Choroid plexus epithelial cell (primary cell): ENCODE measurements around the gene ODAD4.

ENCODE experiments used
- DNase-seq: peaks from one replicate; pipeline ENCODE4 v3.0.0-alpha.2; 2010; ENCODE audit warnings: low read depth
- H3K4me3 ChIP-seq: 2 replicates; pipeline ENCODE4 v1.5.1; 2011; ENCODE audit warnings: low read depth, mild to moderate bottlenecking, control low read depth, low read length, moderate library complexity
- TF ChIP-seq, protein P1 (sequence below): conservative IDR thresholded peaks from 2 replicates; pipeline ENCODE4 v1.5.1; 2011; ENCODE audit warnings: low read depth, mild to moderate bottlenecking, control low read depth, inconsistent platforms, low read length, moderate library complexity

ODAD4 gene

GRCh38 chr17:41913798-41914197 lies 16.6 kb upstream of the ODAD4 start:
- no peak overlapping the region for H3K4me3 ChIP-seq
- TF ChIP-seq, protein P1, sequence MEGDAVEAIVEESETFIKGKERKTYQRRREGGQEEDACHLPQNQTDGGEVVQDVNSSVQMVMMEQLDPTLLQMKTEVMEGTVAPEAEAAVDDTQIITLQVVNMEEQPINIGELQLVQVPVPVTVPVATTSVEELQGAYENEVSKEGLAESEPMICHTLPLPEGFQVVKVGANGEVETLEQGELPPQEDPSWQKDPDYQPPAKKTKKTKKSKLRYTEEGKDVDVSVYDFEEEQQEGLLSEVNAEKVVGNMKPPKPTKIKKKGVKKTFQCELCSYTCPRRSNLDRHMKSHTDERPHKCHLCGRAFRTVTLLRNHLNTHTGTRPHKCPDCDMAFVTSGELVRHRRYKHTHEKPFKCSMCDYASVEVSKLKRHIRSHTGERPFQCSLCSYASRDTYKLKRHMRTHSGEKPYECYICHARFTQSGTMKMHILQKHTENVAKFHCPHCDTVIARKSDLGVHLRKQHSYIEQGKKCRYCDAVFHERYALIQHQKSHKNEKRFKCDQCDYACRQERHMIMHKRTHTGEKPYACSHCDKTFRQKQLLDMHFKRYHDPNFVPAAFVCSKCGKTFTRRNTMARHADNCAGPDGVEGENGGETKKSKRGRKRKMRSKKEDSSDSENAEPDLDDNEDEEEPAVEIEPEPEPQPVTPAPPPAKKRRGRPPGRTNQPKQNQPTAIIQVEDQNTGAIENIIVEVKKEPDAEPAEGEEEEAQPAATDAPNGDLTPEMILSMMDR, result no peak

GRCh38 chr17:41914358-41914766 lies 16.1 kb upstream of the ODAD4 start:
- TF ChIP-seq, protein P1, result no peak
- no peak overlapping the region for H3K4me3 ChIP-seq
- peak; percentile 65 for DNase-seq

More at GRCh38 chr17:41913798-41914197, 16.6 kb upstream of the ODAD4 start:
- no peak for DNase-seq

GRCh38 chr17:41915020-41915419 lies 15.4 kb upstream of the ODAD4 start:
- no peak overlapping the region for H3K4me3 ChIP-seq

DNA sequence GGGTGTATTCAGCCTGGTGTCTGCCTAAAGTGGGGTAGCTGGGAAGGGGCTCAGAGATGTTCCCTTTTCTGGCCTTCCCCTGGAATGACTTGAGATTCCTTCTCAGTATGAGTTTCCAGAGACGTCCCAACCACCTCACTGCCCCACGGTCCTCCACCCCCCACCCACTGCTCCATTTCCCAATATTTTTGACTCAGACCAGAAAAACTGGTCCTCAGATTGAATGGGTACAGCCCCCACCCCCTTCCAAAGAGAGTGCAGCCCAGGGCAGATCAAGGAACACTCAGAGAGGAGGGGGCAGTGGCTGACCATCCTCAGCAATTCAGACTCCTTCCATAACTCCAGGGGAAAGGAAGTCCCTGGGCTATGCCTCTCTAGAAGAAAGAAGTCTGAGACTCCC lies 14.9 kb upstream of the ODAD4 start:
- TF ChIP-seq, protein P1, result no peak
- DNase-seq, result no peak
- H3K4me3 ChIP-seq, result no peak overlapping the region

More at GRCh38 chr17:41915020-41915419, 15.4 kb upstream of the ODAD4 start:
- no peak for DNase-seq
- TF ChIP-seq, protein P1, result no peak

DNA sequence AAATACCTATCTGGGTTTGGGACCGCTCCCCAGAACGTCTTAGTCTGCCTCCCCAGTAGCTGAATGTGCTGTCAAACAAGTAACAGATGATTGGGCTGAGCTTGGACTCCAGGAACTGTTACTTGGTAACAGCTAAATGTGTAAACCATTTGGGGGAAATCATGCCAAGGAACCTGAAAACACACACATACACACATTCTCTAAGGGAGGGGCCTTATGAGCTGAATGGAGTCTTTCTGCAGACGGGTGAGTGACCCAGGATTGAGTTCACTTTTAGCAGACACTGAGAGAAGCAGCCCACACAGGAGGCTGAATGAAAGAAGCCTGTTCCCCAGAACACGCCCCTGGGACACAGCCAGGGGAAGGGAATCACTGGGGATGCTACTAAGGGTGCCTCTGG lies 13.2 kb upstream of the ODAD4 start:
- peak overlapping the region; percentile 95 for H3K4me3 ChIP-seq
- peak; percentile 66 for DNase-seq

DNA sequence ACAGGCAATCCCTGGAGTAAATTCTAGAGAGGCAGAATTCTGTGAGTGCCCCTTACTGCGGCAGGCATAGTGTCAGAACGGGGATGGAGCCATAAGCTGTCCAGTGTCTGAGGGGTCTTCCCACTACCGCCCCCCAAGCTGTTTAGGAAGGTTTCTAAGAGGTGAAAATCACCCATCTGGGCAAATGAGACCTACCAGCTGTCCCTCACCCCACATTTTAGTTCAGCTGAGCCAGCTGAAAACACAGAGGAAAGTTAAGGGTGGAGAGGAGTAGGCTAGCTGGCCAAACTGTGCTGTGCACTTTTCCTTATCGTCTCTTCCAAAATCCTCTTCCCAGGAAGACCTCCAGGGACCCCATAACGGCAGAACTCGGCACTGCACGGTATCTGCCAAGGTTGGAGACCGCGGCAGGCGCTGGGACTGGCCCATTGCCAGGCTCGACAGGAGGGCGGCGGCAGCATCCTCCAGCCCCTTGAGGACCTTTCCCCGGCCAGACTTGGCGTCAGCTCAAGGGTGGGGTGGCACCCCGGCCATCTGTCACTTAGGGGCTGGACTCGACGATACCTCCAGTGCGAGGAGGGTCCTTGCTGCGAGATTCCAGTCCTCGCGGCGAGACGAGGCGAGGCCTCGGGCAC lies 12.6 kb upstream of the ODAD4 start:
- DNase-seq, result no peak
- H3K4me3 ChIP-seq, result peak overlapping the region; percentile 95
- TF ChIP-seq, protein P1, result no peak

More for the DNA sequence above, 13.2 kb upstream of the ODAD4 start:
- TF ChIP-seq, protein P1, result no peak
